A673 (cell line): ENCODE data around the gene KLHL30. TPM values are rescaled to one million over a fixed set of nuclear protein-coding genes. Genes with fewer than 3 reads are reported as not detected.

Source experiments
- BruUV-seq: library from RNA; stranded (reverse); fragments of 400-500 nt; replicated peaks from 2 replicates; lab custom pipeline; 2021; lab: Mats Ljungman, UMichigan
- CTCF ChIA-PET: fragments of 300-600 bp; sonication (Branson Sonifier 250); formaldehyde crosslinking; loops from one replicate; lab custom pipeline; 2022; ENCODE audit warnings: antibody characterized with exemption; lab: Charles Lee
- POLR2A ChIA-PET: fragments of 300-600 bp; sonication (Branson Sonifier 250); formaldehyde crosslinking; loops from one replicate; lab custom pipeline; 2022; ENCODE audit warnings: antibody characterized with exemption; ENCODE audit not compliant: low non-redundant PET; lab: Charles Lee
- DNase-seq: peaks from one replicate; pipeline ENCODE4 v3.0.0-alpha.2; 2015; ENCODE audit warnings: low spot score
- H3K27ac ChIP-seq: fragments of 200-600 bp; sonication (generic); 2 replicates; pipeline ENCODE4 v1.5.1; 2016; ENCODE audit warnings: mixed run types, low read depth, mild to moderate bottlenecking, mixed read lengths, antibody characterized with exemption, low read length; ENCODE audit not compliant: poor library complexity, severe bottlenecking
- H3K27me3 ChIP-seq: fragments of 200-600 bp; sonication (generic); replicated peaks from 2 replicates; pipeline ENCODE4 v1.6.1; 2017; ENCODE audit warnings: mixed run types, low read depth, mild to moderate bottlenecking, mixed read lengths, antibody characterized with exemption, low read length; ENCODE audit not compliant: insufficient read depth, poor library complexity
- H3K36me3 ChIP-seq: fragments of 200-600 bp; sonication (generic); 2 replicates; pipeline ENCODE4 v1.6.1; 2016; ENCODE audit warnings: mixed run types, mild to moderate bottlenecking, mixed read lengths, antibody characterized with exemption, low read length; ENCODE audit not compliant: insufficient read depth, poor library complexity, severe bottlenecking
- H3K4me1 ChIP-seq: fragments of 200-600 bp; sonication (generic); 2 replicates; pipeline ENCODE4 v1.6.1; 2017; ENCODE audit warnings: mixed run types, mild to moderate bottlenecking, mixed read lengths, antibody characterized with exemption, low read length; ENCODE audit not compliant: insufficient read depth, poor library complexity, severe bottlenecking
- H3K4me3 ChIP-seq: fragments of 200-600 bp; sonication (generic); 2 replicates; pipeline ENCODE4 v1.5.1; 2016; ENCODE audit warnings: low read depth, mixed run types, mild to moderate bottlenecking, mixed read lengths, low read length; ENCODE audit not compliant: poor library complexity, severe bottlenecking
- H3K9me3 ChIP-seq: fragments of 200-600 bp; sonication (generic); 2 replicates; pipeline ENCODE4 v1.6.1; 2016; ENCODE audit warnings: mixed run types, low read depth, mild to moderate bottlenecking, mixed read lengths, antibody characterized with exemption, low read length; ENCODE audit not compliant: poor library complexity, severe bottlenecking
- EZH2 ChIP-seq: fragments of 200-600 bp; sonication (generic); IDR thresholded peaks from 2 replicates; pipeline ENCODE4 v1.6.1; 2017; ENCODE audit warnings: borderline replicate concordance, low read depth, mild to moderate bottlenecking, mixed read lengths, antibody characterized with exemption, low read length; ENCODE audit not compliant: poor library complexity, severe bottlenecking
- intact Hi-C: fragments of 100-400 bp; cut with micrococcal nuclease; formaldehyde crosslinking; loops from one replicate; pipeline ENCODE4 v1.10.0; 2022; ENCODE audit not compliant: unreplicated experiment
- total RNA-seq: library from RNA; stranded (reverse); gene quantifications from 2 replicates; pipeline ENCODE4 v1.2.3, GENCODE V29; 2021
- TF ChIP-seq, protein P1 (sequence below): fragments of 300-800, 200-600 bp; sonication (generic); conservative IDR thresholded peaks from 2 replicates; pipeline ENCODE4 v1.5.1; 2017; ENCODE audit warnings: low read depth, mild to moderate bottlenecking, antibody characterized with exemption, low read length, moderate library complexity, mixed read lengths

Gene KLHL30
- total RNA-seq, 1 experiment from 2014 or later: not detected

- no peak for DNase-seq
- BruUV-seq: no TSS peak
- ChIA-PET POLR2A (no interaction called here), CTCF (no interaction called here)
- no peak for TF ChIP-seq EZH2
- TF ChIP-seq, protein P1, sequence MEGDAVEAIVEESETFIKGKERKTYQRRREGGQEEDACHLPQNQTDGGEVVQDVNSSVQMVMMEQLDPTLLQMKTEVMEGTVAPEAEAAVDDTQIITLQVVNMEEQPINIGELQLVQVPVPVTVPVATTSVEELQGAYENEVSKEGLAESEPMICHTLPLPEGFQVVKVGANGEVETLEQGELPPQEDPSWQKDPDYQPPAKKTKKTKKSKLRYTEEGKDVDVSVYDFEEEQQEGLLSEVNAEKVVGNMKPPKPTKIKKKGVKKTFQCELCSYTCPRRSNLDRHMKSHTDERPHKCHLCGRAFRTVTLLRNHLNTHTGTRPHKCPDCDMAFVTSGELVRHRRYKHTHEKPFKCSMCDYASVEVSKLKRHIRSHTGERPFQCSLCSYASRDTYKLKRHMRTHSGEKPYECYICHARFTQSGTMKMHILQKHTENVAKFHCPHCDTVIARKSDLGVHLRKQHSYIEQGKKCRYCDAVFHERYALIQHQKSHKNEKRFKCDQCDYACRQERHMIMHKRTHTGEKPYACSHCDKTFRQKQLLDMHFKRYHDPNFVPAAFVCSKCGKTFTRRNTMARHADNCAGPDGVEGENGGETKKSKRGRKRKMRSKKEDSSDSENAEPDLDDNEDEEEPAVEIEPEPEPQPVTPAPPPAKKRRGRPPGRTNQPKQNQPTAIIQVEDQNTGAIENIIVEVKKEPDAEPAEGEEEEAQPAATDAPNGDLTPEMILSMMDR: no peak
- Histone ChIP-seq H3K4me3 (no peak overlapping the region), H3K36me3 (no peaks in the 10 kb centered on the region), H3K9me3 (no peaks in the 10 kb centered on the region), H3K27ac (no peak overlapping the region), H3K27me3 (no peaks in the 10 kb centered on the region), H3K4me1 (no peaks in the 10 kb centered on the region)
- intact Hi-C loops: no loop called here
Observed at GRCh38 chr2:238148981-238149380, 10.5 kb downstream of the KLHL30 start.

- TF ChIP-seq, protein P1: no peak
- TF ChIP-seq EZH2: no peak
- Histone ChIP-seq H3K27ac (no peak overlapping the region), H3K4me3 (no peak overlapping the region), H3K4me1 (no peaks in the 10 kb centered on the region), H3K27me3 (no peaks in the 10 kb centered on the region), H3K9me3 (no peaks in the 10 kb centered on the region), H3K36me3 (no peaks in the 10 kb centered on the region)
- intact Hi-C loops: no loop called here
- POLR2A ChIA-PET: no interaction called here
- CTCF ChIA-PET: no interaction called here
- DNase-seq: no peak
- no TSS peak for BruUV-seq
Observed at GRCh38 chr2:238149841-238150572, 11.5 kb downstream of the KLHL30 start.

GRCh38 chr2:238150686-238151085, 12.2 kb downstream of the KLHL30 start:
- no TSS peak for BruUV-seq
- POLR2A ChIA-PET: no interaction called here
- no peaks in the 10 kb centered on the region for H3K9me3 ChIP-seq
- TF ChIP-seq EZH2: no peak
- TF ChIP-seq, protein P1: no peak
- intact Hi-C loops: no loop called here
- CTCF ChIA-PET: no interaction called here
- no peak overlapping the region for H3K27ac ChIP-seq
- no peaks in the 10 kb centered on the region for H3K27me3 ChIP-seq
- H3K4me1 ChIP-seq: no peaks in the 10 kb centered on the region
- no peak overlapping the region for H3K4me3 ChIP-seq
- DNase-seq: no peak
- H3K36me3 ChIP-seq: no peaks in the 10 kb centered on the region
